ENCODE results near the gene CARF.
"Not testable (repeated sequence)": the region's sequence is repeated elsewhere in the genome, so short reads cannot be mapped to it uniquely, and the experiment has no call there.

CARF gene

DNA sequence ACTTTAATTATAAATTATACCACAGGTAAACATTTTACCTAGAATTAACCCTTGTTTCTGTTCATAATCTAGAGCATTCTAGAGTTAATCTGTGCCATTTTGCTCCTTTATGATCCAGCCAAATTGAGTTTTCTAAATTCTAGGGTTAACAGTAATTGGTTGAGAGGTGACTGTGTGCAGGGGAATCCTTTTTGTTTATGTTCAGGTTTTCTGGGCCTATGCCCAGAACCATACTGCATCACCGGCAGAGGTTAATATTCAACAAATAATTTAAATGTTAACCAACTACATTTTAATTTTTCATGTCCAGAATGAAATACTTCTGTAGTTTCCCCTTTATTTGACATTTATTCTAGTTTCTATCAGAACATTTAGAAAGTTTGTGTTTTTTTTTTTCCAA is 32.3 kb downstream of the CARF start:
- H3K36me3 ChIP-seq (ENCODE audit: insufficient read depth, insufficient read length, low read length) = no peaks in the 10 kb centered on the region
- H3K9ac ChIP-seq (ENCODE audit: insufficient read length, low read depth) = no peak overlapping the region
- H3K4me1 ChIP-seq (ENCODE audit: insufficient read depth, insufficient read length) = no peaks in the 10 kb centered on the region
- DNase-seq (ENCODE audit: low read depth, low spot score) = no peak
- no peak overlapping the region for H3K4me3 ChIP-seq (ENCODE audit: insufficient read length, low read depth)
- H3K27me3 ChIP-seq (ENCODE audit: insufficient read depth, insufficient read length) = no peaks in the 10 kb centered on the region
- TF ChIP-seq SUZ12 (IDR thresholded peaks at IDR 0.05; ENCODE audit: extremely low read depth, insufficient read depth, insufficient read length) = no peak
- no peak for TF ChIP-seq ZNF274 (IDR thresholded peaks at IDR 0.05; ENCODE audit: low read depth, low read length)
- TF ChIP-seq YY1 (IDR thresholded peaks at IDR 0.05; ENCODE audit: insufficient read depth, insufficient read length) = no peak
- H3K9me3 ChIP-seq (ENCODE audit: insufficient read depth, low read length) = peaks cover 14% of the 10 kb centered on the region; the same call in 1 of the 2 replicates

DNA sequence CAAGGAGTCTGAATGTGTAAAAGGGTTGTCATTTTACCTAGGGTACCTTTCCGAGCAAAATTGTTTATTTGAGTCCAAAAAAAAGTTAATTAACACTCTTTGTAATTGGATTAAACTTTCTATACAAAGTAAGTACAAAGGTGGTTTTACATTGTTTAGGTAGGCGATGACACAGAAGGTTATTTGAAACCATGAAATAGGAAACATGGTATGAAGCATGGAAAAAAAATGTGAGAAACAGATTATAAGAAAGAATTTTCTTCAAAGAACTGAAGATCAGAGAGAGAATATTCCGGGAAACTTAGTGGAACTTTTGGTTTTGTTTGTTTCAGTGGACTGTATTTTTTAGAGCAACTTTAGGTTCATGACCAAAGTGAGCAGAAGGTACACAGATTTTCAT is 32.7 kb downstream of the CARF start:
- Histone ChIP-seq H3K9me3 (ENCODE audit: insufficient read depth, low read length) (peaks cover 14% of the 10 kb centered on the region; the same call in 1 of the 2 replicates), H3K4me3 (ENCODE audit: insufficient read length, low read depth) (no peak overlapping the region), H3K9ac (ENCODE audit: insufficient read length, low read depth) (no peak overlapping the region), H3K27me3 (ENCODE audit: insufficient read depth, insufficient read length) (no peaks in the 10 kb centered on the region), H3K4me1 (ENCODE audit: insufficient read depth, insufficient read length) (no peaks in the 10 kb centered on the region), H3K36me3 (ENCODE audit: insufficient read depth, insufficient read length, low read length) (no peaks in the 10 kb centered on the region)
- DNase-seq (ENCODE audit: low read depth, low spot score) = no peak
- no peak for TF ChIP-seq ZNF274 (IDR thresholded peaks at IDR 0.05; ENCODE audit: low read depth, low read length)
- TF ChIP-seq YY1 (IDR thresholded peaks at IDR 0.05; ENCODE audit: insufficient read depth, insufficient read length) = no peak
- no peak for TF ChIP-seq SUZ12 (IDR thresholded peaks at IDR 0.05; ENCODE audit: extremely low read depth, insufficient read depth, insufficient read length)

GRCh38 chr2:202945497-202945896 is 33.4 kb downstream of the CARF start:
- peaks cover 14% of the 10 kb centered on the region; the same call in 1 of the 2 replicates for H3K9me3 ChIP-seq (ENCODE audit: insufficient read depth, low read length)
- H3K4me1 ChIP-seq (ENCODE audit: insufficient read depth, insufficient read length) = no peaks in the 10 kb centered on the region
- no peak overlapping the region for H3K9ac ChIP-seq (ENCODE audit: insufficient read length, low read depth)
- no peak for DNase-seq (ENCODE audit: low read depth, low spot score)
- no peak for TF ChIP-seq YY1 (IDR thresholded peaks at IDR 0.05; ENCODE audit: insufficient read depth, insufficient read length)
- TF ChIP-seq ZNF274 (IDR thresholded peaks at IDR 0.05; ENCODE audit: low read depth, low read length) = no peak
- TF ChIP-seq SUZ12 (IDR thresholded peaks at IDR 0.05; ENCODE audit: extremely low read depth, insufficient read depth, insufficient read length) = no peak
- no peak overlapping the region for H3K4me3 ChIP-seq (ENCODE audit: insufficient read length, low read depth)
- H3K36me3 ChIP-seq (ENCODE audit: insufficient read depth, insufficient read length, low read length) = no peaks in the 10 kb centered on the region
- no peaks in the 10 kb centered on the region for H3K27me3 ChIP-seq (ENCODE audit: insufficient read depth, insufficient read length)

DNA sequence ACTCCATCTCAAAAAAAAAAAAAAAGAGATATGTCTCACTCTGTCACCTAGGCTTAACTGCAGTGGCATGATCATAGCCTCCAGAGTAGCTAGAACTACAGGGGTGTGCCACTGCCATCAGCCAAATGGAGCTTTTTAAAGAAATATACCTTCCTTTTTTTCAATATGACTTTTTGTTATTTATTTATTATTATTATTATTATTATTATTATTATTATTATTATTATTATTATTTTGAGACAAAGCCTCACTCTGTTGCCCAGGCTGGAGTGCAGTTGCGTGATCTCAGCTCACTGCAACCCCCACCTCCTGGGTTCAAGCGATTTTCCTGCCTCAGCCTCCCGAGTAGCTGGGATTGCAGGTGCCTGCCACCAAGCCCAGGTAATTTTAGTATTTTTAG is 37.3 kb downstream of the CARF start:
- not testable (repeated sequence) for H3K27me3 ChIP-seq (ENCODE audit: insufficient read depth, insufficient read length); DNase-seq (ENCODE audit: low read depth, low spot score); H3K4me1 ChIP-seq (ENCODE audit: insufficient read depth, insufficient read length); H3K9ac ChIP-seq (ENCODE audit: insufficient read length, low read depth); H3K36me3 ChIP-seq (ENCODE audit: insufficient read depth, insufficient read length, low read length); H3K4me3 ChIP-seq (ENCODE audit: insufficient read length, low read depth)
- peaks cover 14% of the 10 kb centered on the region; the same call in 1 of the 2 replicates for H3K9me3 ChIP-seq (ENCODE audit: insufficient read depth, low read length)

DNA sequence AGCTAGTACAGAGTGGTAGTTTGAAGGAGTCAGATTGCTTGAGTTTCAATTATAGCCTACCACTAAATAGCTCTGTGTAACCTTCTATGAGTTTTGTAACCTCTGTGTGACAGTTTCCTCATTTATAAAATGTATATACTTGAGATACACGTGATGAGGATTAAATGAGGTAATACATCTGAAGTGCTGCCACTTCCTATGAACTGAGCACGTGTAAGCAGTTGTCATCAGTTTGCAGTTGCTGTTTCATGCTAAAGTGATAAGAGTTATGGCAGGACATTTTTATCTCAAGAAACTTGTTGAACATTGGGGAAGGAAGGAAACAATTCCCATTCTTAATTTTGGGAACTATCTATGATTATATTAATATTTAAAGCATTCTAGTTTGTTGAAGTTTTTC is 38.5 kb downstream of the CARF start:
- H3K9ac ChIP-seq (ENCODE audit: insufficient read length, low read depth) = no peak overlapping the region
- no peak for DNase-seq (ENCODE audit: low read depth, low spot score)
- no peaks in the 10 kb centered on the region for H3K27me3 ChIP-seq (ENCODE audit: insufficient read depth, insufficient read length)
- TF ChIP-seq SUZ12 (IDR thresholded peaks at IDR 0.05; ENCODE audit: extremely low read depth, insufficient read depth, insufficient read length) (no peak), YY1 (IDR thresholded peaks at IDR 0.05; ENCODE audit: insufficient read depth, insufficient read length) (no peak), ZNF274 (IDR thresholded peaks at IDR 0.05; ENCODE audit: low read depth, low read length) (no peak)
- no peak overlapping the region for H3K4me3 ChIP-seq (ENCODE audit: insufficient read length, low read depth)
- 0 out of 2 replicates have a peak, but pooled peaks cover 9% of the 10 kb centered on the region for H3K9me3 ChIP-seq (ENCODE audit: insufficient read depth, low read length)
- no peaks in the 10 kb centered on the region for H3K36me3 ChIP-seq (ENCODE audit: insufficient read depth, insufficient read length, low read length)
- no peaks in the 10 kb centered on the region for H3K4me1 ChIP-seq (ENCODE audit: insufficient read depth, insufficient read length)

DNA sequence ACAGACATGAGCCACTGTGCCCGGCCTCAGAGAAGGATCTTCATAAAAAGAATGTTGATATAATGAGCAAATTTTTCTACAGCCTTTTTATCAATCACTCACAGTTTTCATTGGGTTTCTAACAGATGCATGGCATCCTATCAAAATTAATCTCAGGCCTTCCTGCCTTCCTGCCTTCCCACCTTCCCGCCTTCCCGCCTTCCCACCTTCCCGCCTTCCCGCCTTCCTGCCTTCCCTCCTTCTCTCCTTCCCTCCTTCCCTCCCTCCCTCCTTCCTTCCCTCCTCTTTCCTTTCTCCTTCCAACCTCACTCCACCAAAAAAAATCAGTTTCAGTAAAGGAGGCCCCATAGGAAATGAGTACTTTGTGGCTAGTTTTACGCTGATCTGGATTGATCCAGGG is 48.4 kb downstream of the CARF start:
- peaks cover 4% of the 10 kb centered on the region for H3K4me1 ChIP-seq (ENCODE audit: insufficient read depth, insufficient read length)
- TF ChIP-seq ZNF274 (IDR thresholded peaks at IDR 0.05; ENCODE audit: low read depth, low read length) (no peak), SUZ12 (IDR thresholded peaks at IDR 0.05; ENCODE audit: extremely low read depth, insufficient read depth, insufficient read length) (no peak), YY1 (IDR thresholded peaks at IDR 0.05; ENCODE audit: insufficient read depth, insufficient read length) (no peak)
- no peaks in the 10 kb centered on the region for H3K36me3 ChIP-seq (ENCODE audit: insufficient read depth, insufficient read length, low read length)
- no peaks in the 10 kb centered on the region for H3K9me3 ChIP-seq (ENCODE audit: insufficient read depth, low read length)
- no peaks in the 10 kb centered on the region for H3K27me3 ChIP-seq (ENCODE audit: insufficient read depth, insufficient read length)
- H3K9ac ChIP-seq (ENCODE audit: insufficient read length, low read depth) = no peak overlapping the region
- H3K4me3 ChIP-seq (ENCODE audit: insufficient read length, low read depth) = no peak overlapping the region
- no peak for DNase-seq (ENCODE audit: low read depth, low spot score)

DNA sequence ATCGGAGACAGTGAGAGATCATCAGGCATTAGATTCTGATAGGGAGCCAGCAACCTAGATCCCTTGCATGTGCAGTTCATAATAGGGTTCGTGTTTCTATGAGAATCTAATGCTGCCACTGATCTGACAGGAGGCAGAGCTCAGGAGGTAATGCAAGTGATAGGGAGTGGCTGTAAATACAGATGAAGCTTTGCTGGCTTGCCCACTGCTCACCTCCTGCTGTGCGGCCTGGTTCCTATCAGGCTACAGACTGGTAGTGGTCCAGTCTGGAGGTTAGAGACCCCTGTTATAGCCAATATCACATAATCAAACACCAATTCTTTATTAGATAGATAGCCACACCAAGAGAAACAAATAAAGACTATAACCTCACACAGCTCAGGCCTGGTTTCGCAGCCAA is 51.6 kb downstream of the CARF start:
- H3K27me3 ChIP-seq (ENCODE audit: insufficient read depth, insufficient read length) = no peaks in the 10 kb centered on the region
- peaks cover 4% of the 10 kb centered on the region for H3K4me1 ChIP-seq (ENCODE audit: insufficient read depth, insufficient read length)
- H3K9me3 ChIP-seq (ENCODE audit: insufficient read depth, low read length) = no peaks in the 10 kb centered on the region
- no peak overlapping the region for H3K4me3 ChIP-seq (ENCODE audit: insufficient read length, low read depth)
- DNase-seq (ENCODE audit: low read depth, low spot score) = no peak
- no peaks in the 10 kb centered on the region for H3K36me3 ChIP-seq (ENCODE audit: insufficient read depth, insufficient read length, low read length)
- TF ChIP-seq YY1 (IDR thresholded peaks at IDR 0.05; ENCODE audit: insufficient read depth, insufficient read length) (no peak), SUZ12 (IDR thresholded peaks at IDR 0.05; ENCODE audit: extremely low read depth, insufficient read depth, insufficient read length) (no peak), ZNF274 (IDR thresholded peaks at IDR 0.05; ENCODE audit: low read depth, low read length) (no peak)
- no peak overlapping the region for H3K9ac ChIP-seq (ENCODE audit: insufficient read length, low read depth)
